Panc1 (cell line): ENCODE results near the gene OSTF1.

ENCODE experiments used
- SIN3A ChIP-seq: IDR thresholded peaks from 2 replicates; pipeline ENCODE4 v1.6.1; 2012; ENCODE audit warnings: low read depth, mild to moderate bottlenecking, low read length, moderate library complexity, borderline replicate concordance; ENCODE audit not compliant: insufficient read depth
- TF ChIP-seq, protein P1 (sequence below): fragments of 450-650 bp; IDR thresholded peaks from 2 replicates; pipeline ENCODE4 v1.5.1; 2017; ENCODE audit warnings: mild to moderate bottlenecking

DNA sequence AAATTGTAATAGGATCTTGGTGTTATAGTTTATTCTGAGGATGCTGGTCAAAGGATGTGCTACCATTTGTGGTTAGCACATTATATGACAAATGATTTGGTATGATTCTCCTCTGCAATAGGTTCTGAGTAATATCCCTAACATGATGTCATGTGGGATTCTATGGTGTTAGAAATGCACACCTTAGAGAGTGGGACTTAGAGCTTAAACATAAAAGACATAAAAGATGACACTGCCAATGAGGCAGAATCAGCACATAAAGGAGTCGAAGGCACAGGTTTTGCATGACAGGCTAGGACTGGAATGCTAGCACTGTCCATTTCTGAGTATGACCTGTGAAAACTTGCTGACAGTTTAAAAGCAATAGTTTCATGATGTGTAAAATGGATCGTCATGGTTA lies 100.4 kb downstream of the OSTF1 start:
- TF ChIP-seq, protein P1, sequence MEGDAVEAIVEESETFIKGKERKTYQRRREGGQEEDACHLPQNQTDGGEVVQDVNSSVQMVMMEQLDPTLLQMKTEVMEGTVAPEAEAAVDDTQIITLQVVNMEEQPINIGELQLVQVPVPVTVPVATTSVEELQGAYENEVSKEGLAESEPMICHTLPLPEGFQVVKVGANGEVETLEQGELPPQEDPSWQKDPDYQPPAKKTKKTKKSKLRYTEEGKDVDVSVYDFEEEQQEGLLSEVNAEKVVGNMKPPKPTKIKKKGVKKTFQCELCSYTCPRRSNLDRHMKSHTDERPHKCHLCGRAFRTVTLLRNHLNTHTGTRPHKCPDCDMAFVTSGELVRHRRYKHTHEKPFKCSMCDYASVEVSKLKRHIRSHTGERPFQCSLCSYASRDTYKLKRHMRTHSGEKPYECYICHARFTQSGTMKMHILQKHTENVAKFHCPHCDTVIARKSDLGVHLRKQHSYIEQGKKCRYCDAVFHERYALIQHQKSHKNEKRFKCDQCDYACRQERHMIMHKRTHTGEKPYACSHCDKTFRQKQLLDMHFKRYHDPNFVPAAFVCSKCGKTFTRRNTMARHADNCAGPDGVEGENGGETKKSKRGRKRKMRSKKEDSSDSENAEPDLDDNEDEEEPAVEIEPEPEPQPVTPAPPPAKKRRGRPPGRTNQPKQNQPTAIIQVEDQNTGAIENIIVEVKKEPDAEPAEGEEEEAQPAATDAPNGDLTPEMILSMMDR = no peak
- TF ChIP-seq SIN3A = no peak
